HFF-Myc (cell line): ENCODE measurements around the gene MED23.
A peak's percentile ranks its signal among the peaks of the same experiment; 100 is the strongest.

Experiments used
- DNase-seq: peaks from one replicate; pipeline ENCODE4 v3.0.0-alpha.2; 2011; ENCODE audit warnings: low read depth; ENCODE audit errors: extremely low read depth
- H3K4me3 ChIP-seq: replicated peaks from 2 replicates; pipeline ENCODE4 v1.5.1; 2011; ENCODE audit warnings: low read depth, mild to moderate bottlenecking, control low read depth, low read length
- TF ChIP-seq, protein P1 (sequence below): IDR thresholded peaks from 2 replicates; pipeline ENCODE4 v1.5.1; 2012; ENCODE audit warnings: mild to moderate bottlenecking, low read depth, low read length, control low read depth; ENCODE audit errors: missing control alignments

MED23 gene

DNA sequence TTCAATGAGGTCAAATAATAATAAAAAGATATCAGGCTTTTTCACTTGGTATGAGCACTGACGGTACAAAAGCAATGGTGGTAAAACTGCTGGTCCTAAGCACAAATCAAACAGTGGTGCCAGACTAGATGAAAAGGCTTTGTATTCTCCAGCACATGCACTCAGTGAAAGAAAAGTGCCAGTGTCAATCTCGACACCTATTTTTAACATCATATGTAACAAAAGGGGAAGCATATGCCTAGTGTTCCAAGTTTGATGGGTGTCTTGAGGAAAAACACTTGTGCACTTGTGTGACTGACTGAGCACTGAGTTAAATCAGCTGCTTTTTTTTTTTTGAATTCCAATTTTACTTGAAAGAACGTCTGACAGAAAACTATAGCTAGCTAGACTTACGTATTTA lies 27.3 kb downstream of the MED23 start:
- no peak for DNase-seq
- TF ChIP-seq, protein P1, sequence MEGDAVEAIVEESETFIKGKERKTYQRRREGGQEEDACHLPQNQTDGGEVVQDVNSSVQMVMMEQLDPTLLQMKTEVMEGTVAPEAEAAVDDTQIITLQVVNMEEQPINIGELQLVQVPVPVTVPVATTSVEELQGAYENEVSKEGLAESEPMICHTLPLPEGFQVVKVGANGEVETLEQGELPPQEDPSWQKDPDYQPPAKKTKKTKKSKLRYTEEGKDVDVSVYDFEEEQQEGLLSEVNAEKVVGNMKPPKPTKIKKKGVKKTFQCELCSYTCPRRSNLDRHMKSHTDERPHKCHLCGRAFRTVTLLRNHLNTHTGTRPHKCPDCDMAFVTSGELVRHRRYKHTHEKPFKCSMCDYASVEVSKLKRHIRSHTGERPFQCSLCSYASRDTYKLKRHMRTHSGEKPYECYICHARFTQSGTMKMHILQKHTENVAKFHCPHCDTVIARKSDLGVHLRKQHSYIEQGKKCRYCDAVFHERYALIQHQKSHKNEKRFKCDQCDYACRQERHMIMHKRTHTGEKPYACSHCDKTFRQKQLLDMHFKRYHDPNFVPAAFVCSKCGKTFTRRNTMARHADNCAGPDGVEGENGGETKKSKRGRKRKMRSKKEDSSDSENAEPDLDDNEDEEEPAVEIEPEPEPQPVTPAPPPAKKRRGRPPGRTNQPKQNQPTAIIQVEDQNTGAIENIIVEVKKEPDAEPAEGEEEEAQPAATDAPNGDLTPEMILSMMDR, result no peak
- H3K4me3 ChIP-seq, result no peak overlapping the region

DNA sequence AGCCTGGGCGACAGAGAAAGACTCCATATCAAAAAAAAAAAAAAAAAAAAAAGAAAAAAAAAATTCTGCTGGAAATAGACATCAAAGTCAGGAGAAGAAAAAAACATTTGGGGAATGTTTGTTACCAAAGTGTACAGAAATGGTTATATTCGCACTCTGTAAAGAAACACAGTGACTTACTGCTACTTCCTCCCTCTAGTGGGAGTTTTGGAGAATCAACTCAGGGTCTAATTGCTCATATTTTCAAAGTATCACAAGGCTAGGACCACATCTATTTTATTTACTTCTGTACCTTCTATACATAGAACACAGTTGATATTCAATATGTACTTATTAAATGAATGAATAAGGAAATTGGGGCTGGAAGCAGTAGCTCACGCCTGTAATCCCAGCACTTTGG lies 30.6 kb downstream of the MED23 start:
- TF ChIP-seq, protein P1, result peak; percentile 35
- H3K4me3 ChIP-seq, result no peak overlapping the region
- DNase-seq, result no peak

DNA sequence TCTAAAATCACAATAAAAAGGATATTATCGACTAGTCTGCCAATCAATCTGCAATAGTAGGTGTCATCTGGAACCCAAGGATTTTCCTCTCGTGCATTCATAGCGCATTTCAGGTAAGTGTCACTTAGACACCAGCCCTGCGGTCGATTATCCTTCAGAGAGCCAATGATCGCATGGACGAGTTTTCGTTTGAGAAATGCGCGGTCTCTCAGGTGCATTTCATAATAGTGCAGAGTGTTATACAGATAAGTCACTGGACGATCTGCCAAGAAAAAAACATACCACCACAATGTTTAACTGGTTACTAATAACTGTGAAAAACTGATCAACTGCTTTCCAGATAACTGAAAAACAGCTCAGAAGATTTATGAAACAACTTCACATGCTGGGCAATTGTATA lies 34.0 kb downstream of the MED23 start:
- H3K4me3 ChIP-seq, result no peak overlapping the region
- TF ChIP-seq, protein P1, result no peak
- no peak for DNase-seq

DNA sequence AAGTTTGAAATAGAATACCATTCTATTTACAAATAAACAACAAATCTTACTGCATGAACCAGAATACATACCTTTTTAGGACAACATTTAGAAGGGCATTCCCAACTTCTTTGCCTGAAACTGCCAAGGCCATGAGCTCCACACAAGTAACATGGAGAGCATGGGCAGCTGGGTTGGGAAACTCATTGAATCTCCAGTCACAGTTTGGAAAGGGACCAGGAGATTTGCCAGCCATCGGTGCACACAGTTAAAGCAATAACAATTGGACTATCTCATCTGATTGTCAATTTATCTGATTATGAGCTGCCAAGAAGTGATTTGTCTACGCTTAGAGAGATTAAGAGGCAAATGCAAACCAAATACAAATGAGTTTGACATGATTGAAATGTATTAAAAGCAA lies 35.1 kb downstream of the MED23 start:
- TF ChIP-seq, protein P1, result no peak
- DNase-seq, result no peak
- no peak overlapping the region for H3K4me3 ChIP-seq

DNA sequence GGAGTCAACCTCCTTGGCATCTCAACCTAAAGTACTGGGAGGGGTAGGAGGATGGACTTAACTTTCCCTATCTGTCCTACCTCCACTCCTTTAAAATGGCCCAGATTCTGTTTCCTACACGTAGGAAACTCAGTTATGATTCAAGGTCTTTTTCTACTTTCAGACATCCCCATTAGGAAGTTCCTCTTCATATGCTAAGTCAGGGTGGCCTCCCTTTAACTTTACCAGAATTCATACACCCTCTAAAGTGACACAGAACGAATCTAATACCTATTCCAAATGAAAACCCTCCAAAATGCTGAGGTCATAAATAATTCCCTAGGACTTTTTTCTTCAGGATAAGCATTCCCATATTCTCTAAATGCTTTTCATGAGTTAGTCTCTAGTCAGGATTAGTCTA lies 39.4 kb downstream of the MED23 start:
- H3K4me3 ChIP-seq, result no peak overlapping the region
- DNase-seq, result no peak
- TF ChIP-seq, protein P1, result no peak

DNA sequence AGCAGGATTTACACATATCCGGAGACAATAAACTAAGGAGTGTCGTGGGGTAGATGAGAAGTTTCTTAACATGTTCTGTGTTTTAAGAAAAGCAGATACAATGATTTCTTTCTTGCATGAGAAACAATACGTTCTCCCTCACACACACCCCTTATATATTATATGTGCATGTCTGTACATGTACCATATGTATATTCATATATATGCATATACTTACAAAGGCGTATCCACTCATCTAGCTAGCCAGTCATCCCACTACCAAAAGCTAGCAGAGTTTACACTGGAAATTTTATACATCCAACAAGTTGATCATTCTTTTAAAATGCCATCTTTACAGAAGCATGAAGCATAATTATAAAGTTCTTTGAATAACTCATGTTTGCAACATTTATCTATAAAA lies 40.1 kb downstream of the MED23 start:
- TF ChIP-seq, protein P1, result no peak
- H3K4me3 ChIP-seq, result no peak overlapping the region
- no peak for DNase-seq

DNA sequence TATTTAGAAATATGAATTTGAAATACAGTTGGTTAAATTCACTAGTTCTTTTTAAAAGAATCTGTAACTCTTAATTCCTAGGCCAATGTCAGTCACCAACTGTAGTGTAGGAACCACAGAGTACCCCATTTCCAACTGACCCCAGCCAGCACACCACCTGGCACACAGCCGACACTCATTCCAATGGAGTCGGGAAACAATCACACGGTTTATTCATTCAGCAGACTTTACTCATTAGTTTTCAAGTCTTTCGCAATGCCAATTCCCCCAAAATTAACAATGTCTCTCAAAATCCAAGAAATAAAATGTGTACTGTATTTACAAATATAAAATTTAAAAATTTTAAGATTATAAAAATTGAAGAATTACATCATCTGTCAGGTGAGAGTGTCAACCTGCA lies 41.5 kb downstream of the MED23 start:
- TF ChIP-seq, protein P1, result no peak
- H3K4me3 ChIP-seq, result no peak overlapping the region
- DNase-seq, result no peak
